NCI-H2107 (cell line): ENCODE data around the gene TTC17.
A peak's percentile ranks its signal among the peaks of the same experiment; 100 is the strongest.
"Not testable (repeated sequence)": the region's sequence is repeated elsewhere in the genome, so short reads cannot be mapped to it uniquely, and the experiment has no call there.

ENCODE experiments used
- DNase-seq: peaks from one replicate; lab custom pipeline; 2025; lab: John Stamatoyannopoulos, UW

TTC17 gene, protein sequence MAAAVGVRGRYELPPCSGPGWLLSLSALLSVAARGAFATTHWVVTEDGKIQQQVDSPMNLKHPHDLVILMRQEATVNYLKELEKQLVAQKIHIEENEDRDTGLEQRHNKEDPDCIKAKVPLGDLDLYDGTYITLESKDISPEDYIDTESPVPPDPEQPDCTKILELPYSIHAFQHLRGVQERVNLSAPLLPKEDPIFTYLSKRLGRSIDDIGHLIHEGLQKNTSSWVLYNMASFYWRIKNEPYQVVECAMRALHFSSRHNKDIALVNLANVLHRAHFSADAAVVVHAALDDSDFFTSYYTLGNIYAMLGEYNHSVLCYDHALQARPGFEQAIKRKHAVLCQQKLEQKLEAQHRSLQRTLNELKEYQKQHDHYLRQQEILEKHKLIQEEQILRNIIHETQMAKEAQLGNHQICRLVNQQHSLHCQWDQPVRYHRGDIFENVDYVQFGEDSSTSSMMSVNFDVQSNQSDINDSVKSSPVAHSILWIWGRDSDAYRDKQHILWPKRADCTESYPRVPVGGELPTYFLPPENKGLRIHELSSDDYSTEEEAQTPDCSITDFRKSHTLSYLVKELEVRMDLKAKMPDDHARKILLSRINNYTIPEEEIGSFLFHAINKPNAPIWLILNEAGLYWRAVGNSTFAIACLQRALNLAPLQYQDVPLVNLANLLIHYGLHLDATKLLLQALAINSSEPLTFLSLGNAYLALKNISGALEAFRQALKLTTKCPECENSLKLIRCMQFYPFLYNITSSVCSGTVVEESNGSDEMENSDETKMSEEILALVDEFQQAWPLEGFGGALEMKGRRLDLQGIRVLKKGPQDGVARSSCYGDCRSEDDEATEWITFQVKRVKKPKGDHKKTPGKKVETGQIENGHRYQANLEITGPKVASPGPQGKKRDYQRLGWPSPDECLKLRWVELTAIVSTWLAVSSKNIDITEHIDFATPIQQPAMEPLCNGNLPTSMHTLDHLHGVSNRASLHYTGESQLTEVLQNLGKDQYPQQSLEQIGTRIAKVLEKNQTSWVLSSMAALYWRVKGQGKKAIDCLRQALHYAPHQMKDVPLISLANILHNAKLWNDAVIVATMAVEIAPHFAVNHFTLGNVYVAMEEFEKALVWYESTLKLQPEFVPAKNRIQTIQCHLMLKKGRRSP

GRCh38 chr11:43358801-43359421, at the start of gene TTC17:
TSS of gene TTC17 (plus strand) at chr11:43358920. CDS start at chr11:43358955, 35 bp downstream.
- peak; percentile 84 for DNase-seq

DNA sequence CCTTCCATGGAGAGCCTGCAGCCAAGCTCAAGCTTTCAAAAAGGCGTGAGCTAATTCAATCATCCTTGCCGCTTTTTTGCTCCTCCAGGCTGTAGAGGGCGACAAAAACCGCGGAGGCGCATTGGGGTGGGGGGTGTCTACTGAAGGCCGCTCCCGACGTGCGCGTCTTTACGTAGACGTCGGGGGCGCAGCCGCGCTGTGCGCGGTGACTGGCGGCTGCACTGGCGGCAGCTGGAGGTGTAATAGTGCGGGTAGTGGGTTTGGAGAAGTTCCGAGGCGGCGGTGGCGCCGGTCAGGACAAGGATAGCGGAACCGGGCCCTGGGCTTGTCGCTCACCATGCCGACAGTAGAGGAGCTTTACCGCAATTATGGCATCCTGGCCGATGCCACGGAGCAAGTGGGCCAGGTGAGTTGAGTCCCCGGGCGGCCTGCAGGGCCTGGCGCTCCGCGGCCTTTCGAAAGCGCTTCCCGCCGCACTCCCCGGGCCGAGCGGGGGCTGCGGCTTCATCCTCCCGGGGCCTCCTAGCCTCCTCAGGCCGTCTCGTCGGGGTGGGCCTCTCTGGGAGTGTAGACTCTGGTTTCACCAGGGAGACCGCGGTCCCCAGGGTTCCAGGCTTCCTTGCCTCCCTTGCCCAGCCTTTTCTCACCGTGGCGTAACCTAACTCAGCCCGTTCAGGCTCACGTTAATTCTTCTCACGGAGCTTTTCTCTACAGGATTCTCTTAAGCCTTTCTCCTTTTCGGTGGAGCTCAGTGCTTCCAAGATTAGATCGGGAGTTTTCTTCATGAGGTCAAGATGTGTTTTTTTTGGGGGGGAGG, 46.7 kb upstream of the TTC17 start, which contains the start of gene API5:
Gene API5, plus strand, starts transcription at position 206 of the 817 bp plus-strand sequence. Its CDS starts 132 bp downstream, at position 338.
- DNase-seq = peak; percentile 90

- DNase-seq = no peak
These were observed 42.8 kb upstream of the TTC17 start for GRCh38 chr11:43315966-43316365.

- DNase-seq = no peak
These were observed 42.3 kb upstream of the TTC17 start for GRCh38 chr11:43316451-43316850.

DNA sequence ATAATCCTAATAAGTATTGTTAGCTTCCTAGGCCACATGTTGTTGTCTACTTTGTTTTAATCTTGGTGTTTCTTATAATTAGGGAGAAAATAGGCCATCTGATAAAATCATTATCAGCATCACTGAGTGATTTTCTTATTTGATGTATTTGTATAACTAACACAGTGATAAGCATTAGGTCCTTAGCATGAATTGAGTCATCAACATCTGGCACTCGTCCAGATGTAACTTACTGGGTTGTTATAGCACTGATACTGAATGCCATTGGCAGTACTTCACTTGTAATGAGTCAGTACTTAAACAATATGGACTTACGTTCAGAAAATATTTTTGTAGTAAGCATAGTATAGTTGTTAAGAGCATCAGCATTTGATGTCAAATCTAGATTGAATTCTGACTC, 30.7 kb upstream of the TTC17 start:
- no peak for DNase-seq

GRCh38 chr11:43328482-43328881, 30.2 kb upstream of the TTC17 start:
- DNase-seq = no peak

DNA sequence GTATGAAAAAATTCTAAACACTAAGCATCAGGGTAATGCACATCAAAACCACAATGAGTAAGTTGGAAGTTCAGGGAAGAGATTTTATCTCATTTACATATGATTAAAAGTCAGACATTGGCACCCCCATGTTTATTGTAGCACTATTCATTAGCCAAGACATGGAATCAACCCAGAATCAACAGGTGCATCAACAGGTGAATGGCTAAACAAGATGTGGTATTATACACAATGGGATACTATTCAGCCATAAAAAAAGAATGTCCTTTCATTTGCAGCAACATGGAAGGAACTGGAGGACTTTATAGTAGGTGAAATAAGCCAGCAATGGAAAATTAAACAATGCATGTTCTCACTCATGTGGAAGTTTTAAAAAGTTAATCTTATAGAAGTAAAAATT, 17.6 kb upstream of the TTC17 start:
- DNase-seq = no peak

DNA sequence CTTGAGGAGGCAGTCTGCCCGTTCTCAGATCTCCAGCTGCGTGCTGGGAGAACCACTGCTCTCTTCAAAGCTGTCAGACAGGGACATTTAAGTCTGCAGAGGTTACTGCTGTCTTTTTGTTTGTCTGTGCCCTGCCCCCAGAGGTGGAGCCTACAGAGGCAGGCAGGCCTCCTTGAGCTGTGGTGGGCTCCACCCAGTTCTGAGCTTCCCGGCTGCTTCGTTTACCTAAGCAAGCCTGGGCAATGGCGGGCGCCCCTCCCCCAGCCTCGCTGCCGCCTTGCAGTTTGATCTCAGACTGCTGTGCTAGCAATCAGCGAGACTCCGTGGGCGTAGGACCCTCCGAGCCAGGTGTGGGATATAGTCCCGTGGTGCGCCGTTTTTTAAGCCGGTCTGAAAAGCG, 7.3 kb upstream of the TTC17 start:
- not testable (repeated sequence) for DNase-seq

DNA sequence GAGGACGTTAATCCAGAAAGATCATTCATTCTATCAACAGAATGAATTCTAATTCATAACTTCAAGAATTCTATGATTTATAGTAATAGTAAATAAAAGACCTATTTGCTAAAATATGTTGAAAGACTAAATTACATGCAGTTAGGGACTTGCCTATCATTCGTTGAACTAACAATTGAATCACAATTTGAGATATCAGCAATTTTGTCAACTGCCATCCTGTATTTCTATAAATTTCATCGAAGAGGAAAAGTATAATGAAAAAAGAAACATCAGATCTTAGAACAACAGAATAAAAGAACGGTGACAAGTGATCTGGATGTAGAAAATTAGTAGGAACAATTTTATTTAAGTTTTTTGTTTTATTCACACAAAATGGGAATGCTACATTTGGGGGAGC, 4.4 kb upstream of the TTC17 start:
- DNase-seq = no peak

- DNase-seq = no peak
These were observed 2.4 kb upstream of the TTC17 start for GRCh38 chr11:43356336-43356735.

- DNase-seq = no peak
These were observed 380 bp upstream of the TTC17 start for GRCh38 chr11:43358279-43358800.

DNA sequence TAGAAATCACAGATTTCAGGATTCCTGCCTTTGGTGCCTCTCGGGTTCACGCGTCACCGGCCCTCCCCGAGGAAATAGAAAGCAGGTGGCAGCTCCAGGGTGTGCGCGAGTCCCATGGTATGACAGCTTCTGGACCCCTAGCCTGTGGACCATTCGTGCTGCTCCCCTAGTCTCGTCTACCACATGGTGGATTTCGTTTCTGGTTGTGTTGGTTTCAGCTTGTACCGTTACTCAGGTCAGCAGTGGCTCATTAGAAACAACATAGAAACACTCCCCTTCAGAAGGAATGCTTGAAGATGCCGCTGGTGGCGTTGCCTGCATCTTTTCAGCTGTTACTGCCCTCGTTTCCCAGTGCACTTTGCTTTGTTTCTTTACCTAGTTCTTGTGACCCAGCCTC, 700 bp downstream of the TTC17 start:
- DNase-seq = no peak

DNA sequence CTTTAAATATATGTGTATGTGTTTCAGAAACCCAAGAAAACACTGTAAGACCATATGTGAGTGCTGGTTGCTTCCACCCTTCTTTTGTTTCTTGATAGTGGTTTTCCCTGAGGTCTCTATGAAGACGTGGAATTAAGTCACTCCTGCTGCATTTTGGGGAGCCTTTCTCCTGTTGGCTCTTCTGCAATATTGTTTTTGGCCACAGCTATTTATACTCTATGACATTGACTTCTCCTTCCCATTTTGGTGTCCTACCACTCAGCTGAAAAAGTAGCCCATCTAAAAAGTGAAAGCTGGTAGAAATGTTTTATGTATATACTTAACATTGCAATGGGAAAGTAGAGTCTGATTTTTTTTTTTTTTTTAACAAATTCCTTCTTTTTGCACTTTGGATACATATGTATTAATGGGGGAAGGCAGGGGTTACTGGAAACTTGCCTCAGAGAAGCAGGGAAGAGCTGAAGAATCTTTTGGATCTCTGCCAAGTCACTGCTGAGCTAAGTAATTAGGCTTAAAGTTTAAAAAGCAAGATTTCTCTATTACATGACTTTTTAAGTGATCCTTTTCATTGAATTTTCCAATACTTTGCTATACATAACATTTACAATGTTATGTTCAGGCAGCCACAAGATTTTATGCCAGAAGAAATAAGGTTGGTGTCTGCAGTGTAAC, 1.8 kb downstream of the TTC17 start:
- no peak for DNase-seq

GRCh38 chr11:43366677-43367076, 8.0 kb downstream of the TTC17 start:
- no peak for DNase-seq

- DNase-seq = no peak
These were observed 8.9 kb downstream of the TTC17 start for GRCh38 chr11:43367382-43368178.

DNA sequence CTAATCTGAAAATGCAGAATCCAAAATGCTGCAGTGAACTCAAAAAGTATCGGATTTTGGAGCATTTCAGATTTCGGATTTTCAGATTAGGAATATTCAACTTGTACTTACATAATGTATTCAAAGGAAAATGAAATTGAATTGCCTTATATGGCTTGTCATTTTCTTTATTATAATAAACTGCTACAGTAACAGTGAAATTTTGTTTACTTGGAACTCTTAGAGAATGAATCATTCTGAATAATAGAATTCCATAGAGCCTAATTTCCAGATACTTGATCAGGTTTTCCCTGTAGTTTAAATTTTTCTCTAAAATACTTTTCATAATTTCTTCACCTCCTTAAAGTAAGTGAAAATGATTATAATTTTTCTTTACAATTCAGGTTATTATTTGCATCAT, 17.3 kb downstream of the TTC17 start:
- DNase-seq = no peak

GRCh38 chr11:43376594-43376993, 17.9 kb downstream of the TTC17 start:
- DNase-seq = no peak

GRCh38 chr11:43377389-43377788, 18.7 kb downstream of the TTC17 start:
- no peak for DNase-seq

DNA sequence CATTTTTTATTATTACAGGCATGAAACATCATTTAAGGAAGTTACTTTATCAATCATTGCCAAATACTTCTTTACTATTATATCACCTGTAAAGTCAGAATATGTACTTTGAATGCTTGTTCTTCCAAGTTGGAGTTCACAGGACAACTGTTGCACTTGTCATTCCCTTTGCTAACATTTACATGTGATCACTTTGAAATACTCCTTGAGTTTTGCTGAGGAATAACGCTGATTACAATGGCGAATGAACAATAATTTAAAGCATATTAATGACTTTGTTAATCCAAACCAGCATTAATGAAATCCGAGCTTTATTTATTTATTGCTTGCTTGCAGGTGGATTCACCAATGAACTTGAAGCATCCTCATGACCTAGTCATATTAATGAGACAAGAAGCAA, 20.2 kb downstream of the TTC17 start:
- no peak for DNase-seq
